Endothelial cell of umbilical vein (primary cell): ENCODE data around the gene TBPL1. TPM values are rescaled to one million over a fixed set of nuclear protein-coding genes. Genes with fewer than 3 reads are reported as not detected.

Source experiments
- BruUV-seq: library from RNA; stranded (reverse); fragments of 400-500 nt; replicated peaks from 2 replicates; lab custom pipeline; 2021; lab: Mats Ljungman, UMichigan
- CTCF ChIA-PET: fragments of 300-600, 350-600 bp; sonication (Branson Sonifier 250); formaldehyde crosslinking; loops from one replicate; lab custom pipeline; 2021; ENCODE audit warnings: antibody characterized with exemption, inconsistent platforms; lab: Charles Lee
- POLR2A ChIA-PET: fragments of 300-600, 350-600 bp; sonication (Branson Sonifier 250); formaldehyde crosslinking; loops from one replicate; lab custom pipeline; 2021; ENCODE audit warnings: antibody characterized with exemption, inconsistent platforms; lab: Charles Lee
- DNase-seq: peaks from one replicate; pipeline ENCODE4 v3.0.0-alpha.2; 2011; ENCODE audit warnings: low read depth, low spot score
- FAIRE-seq: peaks from 2 replicates; lab custom pipeline; 2011; peaks lifted over from hg19 to GRCh38; lab: Jason Lieb, UNC
- H2AFZ ChIP-seq: 2 replicates; pipeline ENCODE4 v1.6.0; 2012; ENCODE audit warnings: low read depth, low read length, control low read depth, inconsistent platforms
- H3K27ac ChIP-seq: 2 replicates; pipeline ENCODE4 v1.5.1; 2011; ENCODE audit warnings: low read depth, mild to moderate bottlenecking, control low read depth, low read length, moderate library complexity; ENCODE audit not compliant: insufficient read depth
- H3K27me3 ChIP-seq, 2 experiments: 2 replicates each; pipeline versions ENCODE4 v1.6.0 to v1.6.1; 2011; ENCODE audit warnings: low read length in 2 of 2, mixed read lengths in 1 of 2; ENCODE audit not compliant: control insufficient read depth in 2 of 2, insufficient read depth in 2 of 2
- H3K36me3 ChIP-seq, 2 experiments: 2 replicates in 1 of 2; 3 replicates in 1 of 2; pipeline ENCODE4 v1.5.1; 2011; ENCODE audit warnings: low read length in 2 of 2, mild to moderate bottlenecking in 1 of 2, moderate library complexity in 1 of 2; ENCODE audit not compliant: control insufficient read depth in 2 of 2, insufficient read depth in 2 of 2; ENCODE audit errors: extremely low read depth in 1 of 2
- H3K4me1 ChIP-seq: 3 replicates; pipeline ENCODE4 v1.5.1; 2011; ENCODE audit warnings: mild to moderate bottlenecking, low read length; ENCODE audit not compliant: control insufficient read depth, insufficient read depth; ENCODE audit errors: extremely low read depth
- H3K4me2 ChIP-seq: 2 replicates; pipeline ENCODE4 v1.6.1; 2011; ENCODE audit warnings: low read length, control low read depth, mixed read lengths; ENCODE audit not compliant: insufficient read depth
- H3K4me3 ChIP-seq, 3 experiments: fragments of 200-600 bp in 1 of 3; sonication (generic), shearing (Covaris generic) in 1 of 3; replicated peaks in 1 of 3; 2 replicates each; pipeline ENCODE4 v1.5.1; 2011 to 2016; ENCODE audit warnings: control low read depth in 3 of 3, low read length in 3 of 3, mild to moderate bottlenecking in 2 of 3, inconsistent platforms in 1 of 3, low read depth in 1 of 3, moderate library complexity in 1 of 3; ENCODE audit not compliant: insufficient read depth in 1 of 3
- H3K79me2 ChIP-seq: 2 replicates; pipeline ENCODE4 v1.6.0; 2012; ENCODE audit warnings: low read length, inconsistent platforms; ENCODE audit not compliant: control insufficient read depth, insufficient read depth
- H3K9ac ChIP-seq: replicated peaks from 2 replicates; pipeline ENCODE3; 2011; ENCODE audit warnings: low read length, control low read depth; ENCODE audit not compliant: insufficient read depth; ENCODE audit errors: extremely low read depth
- H3K9me1 ChIP-seq: replicated peaks from 3 replicates; pipeline ENCODE4 v1.6.0; 2011; ENCODE audit warnings: mild to moderate bottlenecking, low read length; ENCODE audit not compliant: control insufficient read depth, insufficient read depth; ENCODE audit errors: extremely low read depth
- H3K9me3 ChIP-seq: replicated peaks from 2 replicates; pipeline ENCODE4 v1.5.1; 2012; ENCODE audit warnings: low read length, inconsistent platforms; ENCODE audit not compliant: control insufficient read depth, insufficient read depth
- H4K20me1 ChIP-seq: replicated peaks from 2 replicates; pipeline ENCODE3; 2011; ENCODE audit warnings: mild to moderate bottlenecking, low read length; ENCODE audit not compliant: control insufficient read depth, insufficient read depth; ENCODE audit errors: extremely low read depth
- EZH2 ChIP-seq: IDR thresholded peaks from 2 replicates; pipeline ENCODE4 v1.6.1; 2012; ENCODE audit warnings: borderline replicate concordance, low read depth, mild to moderate bottlenecking, moderate library complexity, low read length, inconsistent platforms; ENCODE audit not compliant: severe bottlenecking
- FOS ChIP-seq: IDR thresholded peaks from 2 replicates; pipeline ENCODE4 v1.6.1; 2011; ENCODE audit warnings: mild to moderate bottlenecking, low read length, moderate library complexity, borderline replicate concordance; ENCODE audit not compliant: insufficient read depth
- GATA2 ChIP-seq: IDR thresholded peaks from 2 replicates; pipeline ENCODE4 v1.7.0; 2011; ENCODE audit warnings: low read depth, mild to moderate bottlenecking, moderate library complexity, mixed read lengths, low read length; ENCODE audit not compliant: insufficient read length, insufficient read depth
- JUN ChIP-seq: IDR thresholded peaks from 2 replicates; pipeline ENCODE4 v1.6.1; 2011; ENCODE audit warnings: borderline replicate concordance, low read depth; ENCODE audit not compliant: insufficient read length, insufficient read depth
- POLR2A ChIP-seq: IDR thresholded peaks from 2 replicates; pipeline ENCODE4 v1.6.1; 2012; ENCODE audit warnings: low read depth, mild to moderate bottlenecking, control low read depth, low read length
- POLR2AphosphoS5 ChIP-seq: IDR thresholded peaks from 2 replicates; pipeline ENCODE4 v1.6.1; 2012; ENCODE audit warnings: low read depth, mild to moderate bottlenecking, control low read depth, low read length, moderate library complexity; ENCODE audit not compliant: insufficient read depth
- dilution Hi-C: fragments of 300-500 bp; cut with MboI; formaldehyde crosslinking; loops from one replicate; pipeline ENCODE4 v1.15.0; 2019; ENCODE audit warnings: low sequenced_read_pairs; ENCODE audit not compliant: extremely low pct_ligation_motif_present
- intact Hi-C: fragments of 100-400 bp; cut with micrococcal nuclease; formaldehyde crosslinking; loops from one replicate; pipeline ENCODE4 v1.10.0; 2022
- polyA plus RNA-seq, 4 experiments: library from polyadenylated mRNA; depleted of rRNA in 3 of 4; stranded (reverse) in 3 of 4; unstranded in 1 of 4; fragments of >200 nt; gene quantifications; 2 replicates each; pipeline versions ENCODE4 v1.2.1 to v1.2.3, GENCODE V29; 2011 to 2012; ENCODE audit warnings: missing spikeins in 1 of 4
- total RNA-seq: library from RNA; stranded (reverse); gene quantifications from 2 replicates; pipeline ENCODE4 v1.2.3, GENCODE V29; 2021

TBPL1 gene
- total and polyA plus RNA-seq, 2 donors (not counting 3 experiments of a cell fraction or from before 2014, with no cell fraction given) = 19.6 to 31.2 TPM

GRCh38 chr6:133939778-133940667, 13.0 kb upstream of the TBPL1 start:
- intact Hi-C loops = no loop called here
- Histone ChIP-seq H4K20me1 (no peaks in the 10 kb centered on the region), H3K4me3 (no peak overlapping the region), H3K79me2 (no peaks in the 10 kb centered on the region), H2AFZ (no peak overlapping the region), H3K9me3 (no peaks in the 10 kb centered on the region), H3K27ac (no peak overlapping the region), H3K4me1 (no peaks in the 10 kb centered on the region), H3K36me3 (no peaks in the 10 kb centered on the region), H3K9me1 (no peaks in the 10 kb centered on the region), H3K27me3 (peaks cover 7 to 16% of the 10 kb centered on the region in 2 experiments), H3K9ac (no peak overlapping the region), H3K4me2 (no peak overlapping the region)
- dilution Hi-C loops = no loop called here
- ChIA-PET CTCF (interaction anchor here (1.0 to 4.7 kb wide), 4 partner anchors 16 to 157 kb away, joined by 5 to 19 read pairs (median 16); no protein-coding TSS in a partner anchor), POLR2A (no interaction called here)
- TF ChIP-seq GATA2 = no peak
- TF ChIP-seq FOS = no peak
- no peak for TF ChIP-seq POLR2A
- no peak for TF ChIP-seq JUN
- TF ChIP-seq POLR2AphosphoS5 = no peak
- FAIRE-seq (no peak), DNase-seq (no peak)
- no TSS peak for BruUV-seq

GRCh38 chr6:133945158-133945557, 7.9 kb upstream of the TBPL1 start:
- Histone ChIP-seq H3K4me1 (no peaks in the 10 kb centered on the region), H3K36me3 (no peaks in the 10 kb centered on the region), H3K27me3 (peaks cover 19 to 20% of the 10 kb centered on the region in 2 experiments), H3K9ac (no peak overlapping the region), H3K4me3 (no peak overlapping the region), H3K9me3 (no peaks in the 10 kb centered on the region), H3K9me1 (no peaks in the 10 kb centered on the region), H2AFZ (no peak overlapping the region), H4K20me1 (no peaks in the 10 kb centered on the region), H3K4me2 (no peak overlapping the region), H3K79me2 (no peaks in the 10 kb centered on the region), H3K27ac (no peak overlapping the region)
- TF ChIP-seq FOS (no peak), EZH2 (no peak), POLR2A (no peak), GATA2 (no peak)
- intact Hi-C loops = no loop called here
- FAIRE-seq (no peak), DNase-seq (no peak)
- POLR2A ChIA-PET = no interaction called here
- no TSS peak for BruUV-seq
- CTCF ChIA-PET = interaction anchor here (0.8 to 5.9 kb wide), 6 partner anchors 9 to 152 kb away, joined by 3 to 29 read pairs (median 6); no protein-coding TSS in a partner anchor
- dilution Hi-C loops = no loop called here
